ENCODE data around the gene RCOR1. TPM values are rescaled to one million over a fixed set of nuclear protein-coding genes. Genes with fewer than 3 reads are reported as not detected.

The RCOR1 gene
- polyA plus RNA-seq, 2 of the 4 experiments (the other 2 are of a cell fraction) = 17.7 to 24.7 TPM

GRCh38 chr14:102726191-102726949 is 133.9 kb downstream of the RCOR1 start (continued):
- no peak for TF ChIP-seq MAX (IDR thresholded peaks at IDR 0.05)

GRCh38 chr14:102727336-102728095 is 135.1 kb downstream of the RCOR1 start:
- ChIA-PET CTCF (interaction anchor here (1.0 kb wide), 1 partner anchor 46 kb away, joined by 6 read pairs; no protein-coding TSS in a partner anchor), POLR2A (no interaction called here)
- TF ChIP-seq HES2 (IDR thresholded peaks at IDR 0.05) (no peak), USF2 (IDR thresholded peaks at IDR 0.05) (no peak), JUN (IDR thresholded peaks at IDR 0.05) (no peak), EHMT2 (IDR thresholded peaks at IDR 0.05; ENCODE audit: low read depth) (no peak), HOXB5 (CRISPR knock-in tag; IDR thresholded peaks at IDR 0.05) (no peak), CBX2 (IDR thresholded peaks at IDR 0.05; ENCODE audit: borderline replicate concordance, low read depth) (no peak), CEBPB (IDR thresholded peaks at IDR 0.05) (no peak), CHD2 (IDR thresholded peaks at IDR 0.05; ENCODE audit: low read length, partially characterized antibody) (no peak), CHD4 (IDR thresholded peaks at IDR 0.05; ENCODE audit: borderline replicate concordance) (no peak), ELK1 (IDR thresholded peaks at IDR 0.05; ENCODE audit: low read depth, low read length) (no peak)
- ATAC-seq (no peak), DNase-seq (ENCODE audit: low read depth in 1 of 2, low spot score in 1 of 2) (no peak), FAIRE-seq (no peak)
- Histone ChIP-seq H3K9me3 (no peaks in the 10 kb centered on the region), H3K4me1 (no peaks in the 10 kb centered on the region), H3K4me3 (no peak overlapping the region), H3K27ac (no peak overlapping the region), H3K4me2 (no peak overlapping the region)
- 92% methylated on average over 9 of the region's 9 CpGs for WGBS (ENCODE audit: missing lambda C conversion rate)

- no peak overlapping the region for H3K4me2 ChIP-seq
- TF ChIP-seq CHD4 (IDR thresholded peaks at IDR 0.05; ENCODE audit: borderline replicate concordance) = no peak
- TF ChIP-seq EHMT2 (IDR thresholded peaks at IDR 0.05; ENCODE audit: low read depth) = no peak
- TF ChIP-seq MYC (IDR thresholded peaks at IDR 0.05; ENCODE audit: borderline replicate concordance, low read length) = no peak
- no peak for TF ChIP-seq EHF (CRISPR knock-in tag; IDR thresholded peaks at IDR 0.05)
- no peak for TF ChIP-seq HDAC2 (IDR thresholded peaks at IDR 0.05)
- TF ChIP-seq RAD21 (conservative IDR thresholded peaks at IDR 0.05 in 1 of 2, IDR thresholded peaks at IDR 0.05 in 1 of 2) = no peak
- no peak for TF ChIP-seq PBX3 (IDR thresholded peaks at IDR 0.05)
- no peak for TF ChIP-seq HEYL (CRISPR knock-in tag; IDR thresholded peaks at IDR 0.05)
- ATAC-seq (no peak), FAIRE-seq (no peak), DNase-seq (ENCODE audit: low read depth in 1 of 2, low spot score in 1 of 2) (no peak)
- no peaks in the 10 kb centered on the region for H3K9me3 ChIP-seq
- WGBS (ENCODE audit: missing lambda C conversion rate) = 88% methylated on average over 6 of the region's 6 CpGs
- no peak overlapping the region for H3K27ac ChIP-seq
- H3K4me1 ChIP-seq = no peaks in the 10 kb centered on the region
- POLR2A ChIA-PET = no interaction called here
- no peak overlapping the region for H3K4me3 ChIP-seq
- CTCF ChIA-PET = interaction anchor here (2.1 to 2.3 kb wide), 2 partner anchors 34 to 44 kb away, joined by 5 to 14 read pairs; no protein-coding TSS in a partner anchor
Observed at GRCh38 chr14:102728501-102728900, 136.1 kb downstream of the RCOR1 start.

Measured in A549 (cell line).